Measurements from ENCODE around the gene SFMBT2. TPM values are rescaled to one million over a fixed set of nuclear protein-coding genes. Genes with fewer than 3 reads are reported as not detected.

Gene SFMBT2
- total and polyA plus RNA-seq, 2 of the 4 experiments (the other 2 are of a cell fraction), result 0.70 to 1.3 TPM

GRCh38 chr10:7345717-7346116, 65.1 kb downstream of the SFMBT2 start:
- CTCF ChIA-PET, result no interaction called here
- 71% methylated on average over 7 of the region's 10 CpGs; no CpG with 5 or more reads in 1 of the 2 experiments for WGBS, 2 experiments (ENCODE audit: extremely low coverage in 2 of 2, insufficient read length in 1 of 2)
- in situ Hi-C loops (cut with MboI; ENCODE audit: low sequenced_read_pairs), result no loop called here

More at GRCh38 chr10:7345717-7346116, 65.1 kb downstream of the SFMBT2 start:
- H3K9ac ChIP-seq (ENCODE audit: low read depth, low read length), result no peak overlapping the region
- POLR2A ChIA-PET (ENCODE audit: unreplicated experiment), result no interaction called here
- H3K27me3 ChIP-seq (ENCODE audit: control insufficient read depth, insufficient read depth, low read length), result no peaks in the 10 kb centered on the region
- intact Hi-C loops (cut with micrococcal nuclease) (no loop called here), dilution Hi-C loops (cut with HindIII; ENCODE audit: low sequenced_read_pairs, unreplicated experiment) (no loop called here)
- H2BK5ac ChIP-seq (ENCODE audit: low read depth, low read length, poor library complexity, severe bottlenecking), result no peak overlapping the region
- no peak for DNase-seq
- BruUV-seq (replicated peaks), result no TSS peak
- H3K14ac ChIP-seq (replicated peaks; ENCODE audit: low read depth, low read length), result no peak overlapping the region
- no peak overlapping the region for H3K56ac ChIP-seq (ENCODE audit: extremely low read depth, insufficient read depth, low read length)
- H3K4ac ChIP-seq (ENCODE audit: low read depth, low read length), result no peak overlapping the region
- no peak overlapping the region for H3K18ac ChIP-seq (ENCODE audit: low read depth, low read length)
- H2AK5ac ChIP-seq (ENCODE audit: low read depth, low read length), result no peak overlapping the region
- TF ChIP-seq MXI1 (IDR thresholded peaks at IDR 0.05; ENCODE audit: borderline replicate concordance, low read depth, low read length) (no peak), NFE2L2 (IDR thresholded peaks at IDR 0.05; ENCODE audit: low read depth, low read length) (no peak), CEBPB (IDR thresholded peaks at IDR 0.05; ENCODE audit: low read depth, low read length) (no peak), USF2 (IDR thresholded peaks at IDR 0.05; ENCODE audit: low read depth, low read length) (no peak), FOS (IDR thresholded peaks at IDR 0.05; ENCODE audit: low read depth, low read length) (no peak), SMC3 (IDR thresholded peaks at IDR 0.05; ENCODE audit: low read depth, low read length) (no peak), RFX5 (IDR thresholded peaks at IDR 0.05; ENCODE audit: low read depth, low read length) (no peak), CHD1 (IDR thresholded peaks at IDR 0.05; ENCODE audit: low read depth, low read length) (no peak), BHLHE40 (IDR thresholded peaks at IDR 0.05; ENCODE audit: low read depth, low read length) (no peak), MAFK (IDR thresholded peaks at IDR 0.05; ENCODE audit: low read depth, low read length) (no peak), RCOR1 (IDR thresholded peaks at IDR 0.05; ENCODE audit: insufficient replicate concordance, low read length) (no peak), RAD21 (IDR thresholded peaks at IDR 0.05; ENCODE audit: low read length) (no peak), MAZ (IDR thresholded peaks at IDR 0.05; ENCODE audit: borderline replicate concordance, low read depth, low read length) (no peak), POLR2A (IDR thresholded peaks at IDR 0.05; ENCODE audit: low read depth, low read length) (no peak)
- TF ChIP-seq, protein P1, sequence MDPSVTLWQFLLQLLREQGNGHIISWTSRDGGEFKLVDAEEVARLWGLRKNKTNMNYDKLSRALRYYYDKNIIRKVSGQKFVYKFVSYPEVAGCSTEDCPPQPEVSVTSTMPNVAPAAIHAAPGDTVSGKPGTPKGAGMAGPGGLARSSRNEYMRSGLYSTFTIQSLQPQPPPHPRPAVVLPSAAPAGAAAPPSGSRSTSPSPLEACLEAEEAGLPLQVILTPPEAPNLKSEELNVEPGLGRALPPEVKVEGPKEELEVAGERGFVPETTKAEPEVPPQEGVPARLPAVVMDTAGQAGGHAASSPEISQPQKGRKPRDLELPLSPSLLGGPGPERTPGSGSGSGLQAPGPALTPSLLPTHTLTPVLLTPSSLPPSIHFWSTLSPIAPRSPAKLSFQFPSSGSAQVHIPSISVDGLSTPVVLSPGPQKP (IDR thresholded peaks at IDR 0.05; ENCODE audit: borderline replicate concordance, low read depth, low read length), result no peak
- TF ChIP-seq, protein P2, sequence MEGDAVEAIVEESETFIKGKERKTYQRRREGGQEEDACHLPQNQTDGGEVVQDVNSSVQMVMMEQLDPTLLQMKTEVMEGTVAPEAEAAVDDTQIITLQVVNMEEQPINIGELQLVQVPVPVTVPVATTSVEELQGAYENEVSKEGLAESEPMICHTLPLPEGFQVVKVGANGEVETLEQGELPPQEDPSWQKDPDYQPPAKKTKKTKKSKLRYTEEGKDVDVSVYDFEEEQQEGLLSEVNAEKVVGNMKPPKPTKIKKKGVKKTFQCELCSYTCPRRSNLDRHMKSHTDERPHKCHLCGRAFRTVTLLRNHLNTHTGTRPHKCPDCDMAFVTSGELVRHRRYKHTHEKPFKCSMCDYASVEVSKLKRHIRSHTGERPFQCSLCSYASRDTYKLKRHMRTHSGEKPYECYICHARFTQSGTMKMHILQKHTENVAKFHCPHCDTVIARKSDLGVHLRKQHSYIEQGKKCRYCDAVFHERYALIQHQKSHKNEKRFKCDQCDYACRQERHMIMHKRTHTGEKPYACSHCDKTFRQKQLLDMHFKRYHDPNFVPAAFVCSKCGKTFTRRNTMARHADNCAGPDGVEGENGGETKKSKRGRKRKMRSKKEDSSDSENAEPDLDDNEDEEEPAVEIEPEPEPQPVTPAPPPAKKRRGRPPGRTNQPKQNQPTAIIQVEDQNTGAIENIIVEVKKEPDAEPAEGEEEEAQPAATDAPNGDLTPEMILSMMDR (conservative IDR thresholded peaks at IDR 0.05; ENCODE audit: low read depth, low read length), result no peak
- H4K8ac ChIP-seq (ENCODE audit: low read depth in 2 of 2, low read length in 2 of 2), result no peak overlapping the region
- H4K5ac ChIP-seq (ENCODE audit: low read depth, low read length), result no peak overlapping the region
- H2BK15ac ChIP-seq (ENCODE audit: low read depth, low read length), result no peak overlapping the region
- H3K9me3 ChIP-seq (ENCODE audit: control insufficient read depth, insufficient read depth, low read length), result peaks cover 3% of the 10 kb centered on the region; the same call in 1 of the 2 replicates
- H2BK20ac ChIP-seq (ENCODE audit: low read depth, low read length), result no peak overlapping the region
- H3K79me1 ChIP-seq (ENCODE audit: low read depth in 1 of 2, low read length in 2 of 2), result no peaks in the 10 kb centered on the region
- no peaks in the 10 kb centered on the region for H3K36me3 ChIP-seq (ENCODE audit: control insufficient read depth, insufficient read depth, low read length)
- no peak overlapping the region for H3K27ac ChIP-seq (ENCODE audit: insufficient read depth, low read length)
- no peaks in the 10 kb centered on the region for H3K4me1 ChIP-seq (ENCODE audit: control insufficient read depth, insufficient read depth, low read length)
- H2AFZ ChIP-seq (replicated peaks; ENCODE audit: low read length, poor library complexity), result no peak overlapping the region
- H3K9me1 ChIP-seq (ENCODE audit: insufficient read depth, low read length), result no peaks in the 10 kb centered on the region
- H4K20me1 ChIP-seq (ENCODE audit: insufficient read depth, low read length), result no peaks in the 10 kb centered on the region
- H3K23ac ChIP-seq (ENCODE audit: low read depth, low read length), result no peak overlapping the region
- no peak overlapping the region for H2BK120ac ChIP-seq (ENCODE audit: low read depth, low read length)
- no peak overlapping the region for H2AK9ac ChIP-seq (replicated peaks; ENCODE audit: low read depth, low read length, poor library complexity)
- no peak overlapping the region for H3K4me2 ChIP-seq (ENCODE audit: low read depth, low read length)
- no peak overlapping the region for H4K91ac ChIP-seq (ENCODE audit: insufficient read depth, low read depth, low read length)
- ATAC-seq (ENCODE audit: low read depth), result no peak
- no peak overlapping the region for H3K4me3 ChIP-seq (ENCODE audit: insufficient read depth, low read depth, low read length)

All from IMR-90 (cell line).